ENCODE measurements around the gene ITGB2. TPM values are rescaled to one million over a fixed set of nuclear protein-coding genes. Genes with fewer than 3 reads are reported as not detected.

ITGB2 gene
- total RNA-seq, 1 experiment from 2014 or later = 6.0 TPM

DNA sequence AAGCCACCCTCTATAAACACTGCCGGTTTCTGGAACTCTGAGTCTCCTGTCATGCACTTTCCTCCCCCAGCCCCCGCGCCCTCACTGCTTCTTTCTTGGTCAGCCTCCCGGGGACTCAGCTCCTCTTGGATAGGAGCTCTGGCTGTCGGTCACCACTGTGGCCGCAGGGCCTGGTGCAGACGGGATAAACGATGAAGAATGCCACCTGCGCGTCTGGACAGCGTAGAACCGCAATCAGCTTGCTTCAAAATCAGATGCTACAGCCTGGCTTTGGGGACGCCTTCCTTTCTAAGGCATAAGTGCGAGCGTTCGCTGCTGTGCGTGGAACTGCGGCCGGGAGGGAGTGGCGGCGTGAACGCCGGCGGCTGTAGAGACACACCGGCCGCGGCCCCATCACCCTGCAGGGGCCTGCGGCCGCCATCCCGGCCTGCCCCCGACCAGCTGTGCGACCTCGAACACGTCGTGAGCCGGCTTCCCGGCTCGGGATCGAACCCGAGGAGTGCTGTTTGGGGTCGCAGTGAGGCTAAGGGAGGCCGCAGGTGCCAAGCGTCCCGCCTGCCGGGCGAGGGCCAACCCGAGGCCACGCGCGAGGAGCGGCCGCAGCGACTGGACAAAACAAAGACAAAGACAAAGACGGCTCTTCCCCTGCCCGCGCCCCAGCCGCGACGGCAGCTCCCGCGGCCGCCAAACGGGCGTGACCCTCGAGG, 47.9 kb downstream of the ITGB2 start:
- Histone ChIP-seq H2AFZ (no peak overlapping the region), H3K4me2 (peak overlapping the region; percentile 97), H3K9me3 (ENCODE audit: insufficient read depth, low read depth) (no peaks in the 10 kb centered on the region), H3K27ac (peak overlapping the region; percentile 81), H3F3A (ENCODE audit: insufficient read depth, low read depth) (peaks cover 58% of the 10 kb centered on the region), H3K79me2 (ENCODE audit: low read depth) (peaks cover 50% of the 10 kb centered on the region), H3K36me3 (ENCODE audit: low read depth) (peaks cover 4% of the 10 kb centered on the region; the same call in 1 of the 2 replicates), H3K4me1 (replicated peaks; ENCODE audit: insufficient read depth) (peaks cover 57% of the 10 kb centered on the region), H3K27me3 (ENCODE audit: insufficient read depth, low read depth) (no peaks in the 10 kb centered on the region), H4K20me1 (ENCODE audit: insufficient read depth) (peaks cover 24% of the 10 kb centered on the region), H3K9me2 (ENCODE audit: insufficient read depth) (no peaks in the 10 kb centered on the region), H3K4me3 (peak overlapping the region; percentile 75)
- ChIA-PET CTCF (interaction anchor here (0.6 kb wide), 1 partner anchor 27 kb away, joined by 3 read pairs; no protein-coding TSS in a partner anchor), POLR2A (ENCODE audit: unreplicated experiment) (interaction anchor here (0.6 to 1.2 kb wide), 5 partner anchors 10 to 555 kb away, joined by 3 to 11 read pairs (median 7); no protein-coding TSS in a partner anchor)
- no peak for DNase-seq
- BruUV-seq (replicated peaks) = no TSS peak
- intact Hi-C loops (cut with micrococcal nuclease; ENCODE audit: unreplicated experiment) = loop anchor here (5.0 kb wide), 2 partner anchors 39 to 56 kb away; partner anchors contain the start of gene SUMO3
- TF ChIP-seq EZH2 (IDR thresholded peaks at IDR 0.05; ENCODE audit: low read depth) = no peak
- TF ChIP-seq, protein P1, sequence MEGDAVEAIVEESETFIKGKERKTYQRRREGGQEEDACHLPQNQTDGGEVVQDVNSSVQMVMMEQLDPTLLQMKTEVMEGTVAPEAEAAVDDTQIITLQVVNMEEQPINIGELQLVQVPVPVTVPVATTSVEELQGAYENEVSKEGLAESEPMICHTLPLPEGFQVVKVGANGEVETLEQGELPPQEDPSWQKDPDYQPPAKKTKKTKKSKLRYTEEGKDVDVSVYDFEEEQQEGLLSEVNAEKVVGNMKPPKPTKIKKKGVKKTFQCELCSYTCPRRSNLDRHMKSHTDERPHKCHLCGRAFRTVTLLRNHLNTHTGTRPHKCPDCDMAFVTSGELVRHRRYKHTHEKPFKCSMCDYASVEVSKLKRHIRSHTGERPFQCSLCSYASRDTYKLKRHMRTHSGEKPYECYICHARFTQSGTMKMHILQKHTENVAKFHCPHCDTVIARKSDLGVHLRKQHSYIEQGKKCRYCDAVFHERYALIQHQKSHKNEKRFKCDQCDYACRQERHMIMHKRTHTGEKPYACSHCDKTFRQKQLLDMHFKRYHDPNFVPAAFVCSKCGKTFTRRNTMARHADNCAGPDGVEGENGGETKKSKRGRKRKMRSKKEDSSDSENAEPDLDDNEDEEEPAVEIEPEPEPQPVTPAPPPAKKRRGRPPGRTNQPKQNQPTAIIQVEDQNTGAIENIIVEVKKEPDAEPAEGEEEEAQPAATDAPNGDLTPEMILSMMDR (conservative IDR thresholded peaks at IDR 0.05) = no peak

DNA sequence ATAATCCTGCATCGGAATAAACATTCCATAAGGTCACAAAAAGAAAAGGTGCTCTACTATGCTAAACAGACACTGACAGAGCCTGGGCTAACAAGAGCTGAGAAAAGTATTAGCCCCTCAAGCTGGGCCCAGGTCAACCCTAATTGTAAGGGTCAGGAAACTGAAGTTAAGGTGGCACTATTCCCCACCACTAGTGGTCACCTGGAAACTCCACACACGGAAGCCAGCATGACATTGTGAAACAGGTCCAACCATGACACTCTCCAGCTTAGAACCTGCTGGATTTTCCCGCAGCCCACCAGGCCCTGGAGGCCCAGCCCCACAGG, 48.4 kb downstream of the ITGB2 start:
- no peak overlapping the region for H2AFZ ChIP-seq
- peak overlapping the region; percentile 97 for H3K4me2 ChIP-seq
- no peaks in the 10 kb centered on the region for H3K9me3 ChIP-seq (ENCODE audit: insufficient read depth, low read depth)
- peaks cover 58% of the 10 kb centered on the region for H3F3A ChIP-seq (ENCODE audit: insufficient read depth, low read depth)
- H3K4me1 ChIP-seq (replicated peaks; ENCODE audit: insufficient read depth) = peaks cover 60% of the 10 kb centered on the region
- ChIA-PET CTCF (no interaction called here), POLR2A (ENCODE audit: unreplicated experiment) (no interaction called here)
- H3K27me3 ChIP-seq (ENCODE audit: insufficient read depth, low read depth) = no peaks in the 10 kb centered on the region
- H3K36me3 ChIP-seq (ENCODE audit: low read depth) = peaks cover 7% of the 10 kb centered on the region; the same call in 1 of the 2 replicates
- H3K79me2 ChIP-seq (ENCODE audit: low read depth) = peaks cover 55% of the 10 kb centered on the region
- TF ChIP-seq EZH2 (IDR thresholded peaks at IDR 0.05; ENCODE audit: low read depth) = no peak
- TF ChIP-seq, protein P1 (conservative IDR thresholded peaks at IDR 0.05) = peak; percentile 27; the same call in 1 of the 2 replicates
- intact Hi-C loops (cut with micrococcal nuclease; ENCODE audit: unreplicated experiment) = loop anchor here (5.0 kb wide), 2 partner anchors 40 to 55 kb away; partner anchors contain the start of gene SUMO3
- H3K4me3 ChIP-seq = peak overlapping the region; percentile 75
- no peaks in the 10 kb centered on the region for H3K9me2 ChIP-seq (ENCODE audit: insufficient read depth)
- BruUV-seq (replicated peaks) = no TSS peak
- peak in 1 of 2 experiments; percentile 48 for DNase-seq
- H4K20me1 ChIP-seq (ENCODE audit: insufficient read depth) = peaks cover 29% of the 10 kb centered on the region
- peak overlapping the region; percentile 81 for H3K27ac ChIP-seq

DNA sequence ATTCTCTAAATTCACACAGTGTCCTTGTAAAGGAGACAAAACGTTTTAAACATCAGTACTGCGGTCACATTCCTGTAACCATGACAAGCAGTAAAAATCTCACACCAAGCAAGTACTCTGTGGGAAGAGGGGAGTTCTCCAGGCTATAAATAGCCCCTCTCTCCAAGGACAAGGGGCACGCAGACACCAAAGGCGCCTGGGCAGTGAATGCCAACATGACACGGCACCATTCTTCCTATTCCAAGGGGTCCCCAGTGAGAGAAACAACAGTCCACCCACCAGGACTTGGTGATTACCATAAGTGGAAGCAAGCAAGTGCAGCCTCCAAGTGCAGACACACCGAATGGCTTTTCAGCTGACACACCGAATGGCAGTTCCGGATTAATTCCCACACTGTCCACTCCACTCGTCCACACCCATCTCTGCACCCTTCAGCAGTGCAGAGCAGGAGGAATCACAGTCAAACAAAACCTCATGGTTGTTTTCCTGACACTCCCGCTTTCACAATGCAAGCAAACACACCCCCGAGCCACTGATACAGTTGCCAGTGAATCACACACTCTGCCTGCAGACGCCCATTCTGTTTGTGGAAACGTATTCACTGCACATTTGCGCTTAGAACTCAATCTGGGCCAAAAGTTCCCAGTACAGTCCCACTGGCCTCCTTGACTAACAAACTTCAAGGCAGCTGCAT, 49.0 kb downstream of the ITGB2 start:
- Histone ChIP-seq H3K27me3 (ENCODE audit: insufficient read depth, low read depth) (no peaks in the 10 kb centered on the region), H3K27ac (peak overlapping the region; percentile 81), H3K4me2 (peak overlapping the region; percentile 97), H3K36me3 (ENCODE audit: low read depth) (peaks cover 12% of the 10 kb centered on the region), H3K9me2 (ENCODE audit: insufficient read depth) (no peaks in the 10 kb centered on the region), H3K9me3 (ENCODE audit: insufficient read depth, low read depth) (no peaks in the 10 kb centered on the region), H3K79me2 (ENCODE audit: low read depth) (peaks cover 61% of the 10 kb centered on the region), H3K4me3 (peak overlapping the region; percentile 75), H2AFZ (no peak overlapping the region), H3K4me1 (replicated peaks; ENCODE audit: insufficient read depth) (peaks cover 66% of the 10 kb centered on the region), H3F3A (ENCODE audit: insufficient read depth, low read depth) (peaks cover 58% of the 10 kb centered on the region), H4K20me1 (ENCODE audit: insufficient read depth) (peaks cover 29% of the 10 kb centered on the region)
- TF ChIP-seq, protein P1 (conservative IDR thresholded peaks at IDR 0.05) = no peak
- no peak for TF ChIP-seq EZH2 (IDR thresholded peaks at IDR 0.05; ENCODE audit: low read depth)
- peak; percentile 40 to 78 for DNase-seq
- ChIA-PET CTCF (no interaction called here), POLR2A (ENCODE audit: unreplicated experiment) (no interaction called here)
- intact Hi-C loops (cut with micrococcal nuclease; ENCODE audit: unreplicated experiment) = loop anchor here (5.0 kb wide), 2 partner anchors 41 to 54 kb away; partner anchors contain the start of gene SUMO3
- BruUV-seq (replicated peaks) = TSS peak; percentile 16
